Neuronal stem cell (in vitro differentiated cells): ENCODE data around the gene FBXW10.
"Not testable (repeated sequence)": the region's sequence is repeated elsewhere in the genome, so short reads cannot be mapped to it uniquely, and the experiment has no call there.

ENCODE experiments used
- DNase-seq: peaks from one replicate; pipeline ENCODE4 v3.0.0-alpha.2; 2013; ENCODE audit warnings: low spot score
- H2AFZ ChIP-seq: one replicate; pipeline ENCODE4 v1.6.1; 2013; ENCODE audit warnings: mild to moderate bottlenecking, low read length, inconsistent platforms
- H2AK5ac ChIP-seq: 2 replicates; pipeline ENCODE4 v1.6.1; 2013; ENCODE audit warnings: low read depth, mild to moderate bottlenecking, inconsistent platforms, low read length, moderate library complexity, mixed read lengths
- H2BK120ac ChIP-seq: 2 replicates; pipeline ENCODE4 v1.6.1; 2013; ENCODE audit warnings: low read depth, mild to moderate bottlenecking, inconsistent platforms, low read length, moderate library complexity, mixed read lengths
- H2BK12ac ChIP-seq: one replicate; pipeline ENCODE4 v1.6.1; 2013; ENCODE audit warnings: low read length, inconsistent platforms
- H2BK15ac ChIP-seq: 2 replicates; pipeline ENCODE4 v1.6.1; 2013; ENCODE audit warnings: mild to moderate bottlenecking, low read length, inconsistent platforms, mixed read lengths
- H2BK5ac ChIP-seq: one replicate; pipeline ENCODE4 v1.6.1; 2013; ENCODE audit warnings: inconsistent platforms, mild to moderate bottlenecking, low read length, moderate library complexity
- H3K14ac ChIP-seq: one replicate; pipeline ENCODE4 v1.6.1; 2013; ENCODE audit warnings: low read length, inconsistent platforms
- H3K18ac ChIP-seq: 2 replicates; pipeline ENCODE4 v1.6.1; 2013; ENCODE audit warnings: low read length, inconsistent platforms
- H3K23ac ChIP-seq: 2 replicates; pipeline ENCODE4 v1.6.1; 2013; ENCODE audit warnings: low read depth, mild to moderate bottlenecking, mixed read lengths, low read length, inconsistent platforms; ENCODE audit not compliant: poor library complexity
- H3K27ac ChIP-seq: replicated peaks from 3 replicates; pipeline ENCODE4 v1.5.1; 2013; ENCODE audit warnings: low read length, inconsistent platforms
- H3K27me3 ChIP-seq, 3 experiments: 2 replicates each; pipeline ENCODE4 v1.6.1; 2013; ENCODE audit warnings: low read length in 3 of 3, mild to moderate bottlenecking in 2 of 3, inconsistent platforms in 1 of 3, low read depth in 1 of 3, mixed read lengths in 1 of 3, moderate library complexity in 1 of 3; ENCODE audit not compliant: control insufficient read depth in 3 of 3, insufficient read depth in 3 of 3
- H3K36me3 ChIP-seq, 2 donors: replicated peaks in 1 of 2; 2 replicates each; pipeline ENCODE4 v1.6.1; 2013; ENCODE audit warnings: low read length in 2 of 2; ENCODE audit not compliant: control insufficient read depth in 2 of 2, insufficient read depth in 2 of 2
- H3K4ac ChIP-seq: 2 replicates; pipeline ENCODE4 v1.6.1; 2013; ENCODE audit warnings: inconsistent platforms, mild to moderate bottlenecking, low read length, moderate library complexity
- H3K4me1 ChIP-seq, 2 donors: 1 replicate in 1 of 2; 2 replicates in 1 of 2; pipeline ENCODE4 v1.6.1; 2013; ENCODE audit warnings: low read length in 2 of 2, low read depth in 1 of 2; ENCODE audit not compliant: control insufficient read depth in 2 of 2, insufficient read depth in 1 of 2
- H3K4me2 ChIP-seq: one replicate; pipeline ENCODE4 v1.6.1; 2013; ENCODE audit warnings: mild to moderate bottlenecking, low read length, inconsistent platforms; ENCODE audit not compliant: insufficient read depth, poor library complexity, severe bottlenecking
- H3K4me3 ChIP-seq, 2 donors: 2 replicates each; pipeline ENCODE4 v1.5.1; 2013; ENCODE audit warnings: low read length in 2 of 2, mild to moderate bottlenecking in 2 of 2, inconsistent platforms in 1 of 2, moderate library complexity in 1 of 2
- H3K79me1 ChIP-seq: one replicate; pipeline ENCODE4 v1.6.1; 2013; ENCODE audit warnings: low read depth, mild to moderate bottlenecking, inconsistent platforms, low read length, moderate library complexity
- H3K9ac ChIP-seq: one replicate; pipeline ENCODE4 v1.6.1; 2013; ENCODE audit warnings: mild to moderate bottlenecking, low read depth, low read length, inconsistent platforms; ENCODE audit not compliant: poor library complexity
- H3K9me3 ChIP-seq, 2 donors: replicated peaks in 1 of 2; 2 replicates each; pipeline versions ENCODE3 to v1.6.1; 2013; ENCODE audit warnings: low read length in 2 of 2, mild to moderate bottlenecking in 2 of 2, inconsistent platforms in 1 of 2, low read depth in 1 of 2, mixed read lengths in 1 of 2, moderate library complexity in 1 of 2; ENCODE audit not compliant: control insufficient read depth in 2 of 2, insufficient read depth in 1 of 2
- H4K8ac ChIP-seq: one replicate; pipeline ENCODE4 v1.6.1; 2013; ENCODE audit warnings: low read depth, mild to moderate bottlenecking, inconsistent platforms, low read length, moderate library complexity
- H4K91ac ChIP-seq: one replicate; pipeline ENCODE4 v1.6.1; 2013; ENCODE audit warnings: low read length, low read depth, mild to moderate bottlenecking, inconsistent platforms; ENCODE audit not compliant: poor library complexity
- WGBS, 2 donors: extraction: QIAGEN DNeasy Blood & Tissue Kit; methylation state at CpG; one replicate each; pipeline ENCODE4 v1.1.7; 2013; ENCODE audit warnings: missing lambda C conversion rate in 2 of 2, mixed read lengths in 1 of 2; ENCODE audit not compliant: insufficient read length in 2 of 2, insufficient replicate concordance in 1 of 2; ENCODE audit errors: extremely low coverage in 2 of 2; 5-methylcytosine and 5-hydroxymethylcytosine counted together

Gene FBXW10

DNA sequence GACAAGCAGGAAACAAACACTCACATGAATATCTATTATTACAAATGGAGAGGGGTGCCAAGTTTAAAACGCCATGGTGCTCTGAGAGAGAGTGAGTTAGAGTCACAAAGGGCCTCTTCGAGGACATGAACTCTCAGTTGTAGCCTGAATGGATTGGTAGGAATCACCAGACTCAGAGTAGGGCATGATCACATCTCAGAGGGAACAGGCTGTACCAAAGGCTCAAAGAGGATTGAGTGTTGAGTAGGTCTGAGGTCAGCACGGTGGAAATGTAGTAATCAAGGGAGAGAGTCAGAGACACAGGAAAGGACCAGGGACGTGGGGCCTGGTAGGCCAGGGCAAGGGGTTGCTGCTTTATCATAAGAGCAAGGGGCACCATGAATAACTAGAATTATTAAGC lies 10.5 kb upstream of the FBXW10 start:
- not testable (repeated sequence) for H2BK120ac ChIP-seq, H3K4me3 ChIP-seq, H2BK12ac ChIP-seq, H3K79me1 ChIP-seq, H3K9ac ChIP-seq, H4K91ac ChIP-seq, H2BK15ac ChIP-seq, H3K27ac ChIP-seq, H3K4me2 ChIP-seq, H3K4ac ChIP-seq, H3K9me3 ChIP-seq, H2AFZ ChIP-seq, H3K4me1 ChIP-seq, H2BK5ac ChIP-seq, H2AK5ac ChIP-seq, H3K18ac ChIP-seq, H4K8ac ChIP-seq, H3K23ac ChIP-seq, H3K27me3 ChIP-seq, H3K14ac ChIP-seq, DNase-seq, H3K36me3 ChIP-seq
- WGBS, 2 donors, result no CpG with 5 or more reads among the region's 4 CpGs

DNA sequence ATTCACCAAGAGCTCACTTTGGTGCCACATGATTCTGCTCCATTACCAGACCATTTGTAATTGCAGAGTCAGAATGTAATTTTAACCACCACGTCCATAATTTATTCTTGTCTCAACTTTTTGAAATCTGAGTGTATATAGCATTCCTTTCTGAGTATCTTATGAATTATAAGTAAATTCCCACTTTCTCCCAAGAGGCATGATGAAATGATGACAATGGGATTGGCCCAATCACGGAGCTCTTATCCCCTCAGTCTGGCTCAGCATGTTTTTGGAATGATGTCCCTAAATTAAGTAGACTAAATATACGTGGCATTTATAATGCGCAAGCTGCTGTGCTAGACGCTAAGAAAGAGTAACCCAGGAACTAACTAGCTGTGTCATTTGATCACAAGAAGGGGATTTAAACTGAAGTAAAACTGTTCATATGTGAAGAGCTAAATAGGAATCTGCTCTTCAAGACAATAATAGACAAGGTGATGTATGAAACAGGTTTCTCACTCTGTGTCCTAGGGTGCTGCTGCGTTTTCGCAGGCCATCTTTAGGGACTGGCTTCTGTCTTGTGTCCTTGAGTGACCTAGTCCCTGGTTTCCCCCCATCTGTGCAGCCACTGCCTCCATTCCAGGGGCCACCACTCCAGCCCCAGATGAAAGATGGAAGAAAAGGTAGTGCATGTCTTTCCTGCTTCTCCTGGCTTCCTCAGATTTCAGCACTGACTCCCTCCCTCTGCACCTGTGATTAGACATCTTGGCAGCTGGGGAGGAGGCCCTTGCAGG lies 4.0 kb upstream of the FBXW10 start:
- not testable (repeated sequence) for H3K4ac ChIP-seq, H3K23ac ChIP-seq, H2BK12ac ChIP-seq, H2AK5ac ChIP-seq, H4K91ac ChIP-seq, H2BK120ac ChIP-seq, DNase-seq, H3K79me1 ChIP-seq, H3K36me3 ChIP-seq, H3K4me3 ChIP-seq, H2BK5ac ChIP-seq, H3K18ac ChIP-seq, H3K9ac ChIP-seq, H3K27me3 ChIP-seq, H2AFZ ChIP-seq, H3K4me2 ChIP-seq, H3K4me1 ChIP-seq, H3K9me3 ChIP-seq, H3K27ac ChIP-seq, H3K14ac ChIP-seq, H2BK15ac ChIP-seq, H4K8ac ChIP-seq
- WGBS, 2 donors, result no CpG with 5 or more reads among the region's 7 CpGs

GRCh38 chr17:18741228-18741627 lies 2.6 kb upstream of the FBXW10 start:
- not testable (repeated sequence) for H3K14ac ChIP-seq, H3K27ac ChIP-seq, H3K4me2 ChIP-seq, H2AK5ac ChIP-seq, H2BK12ac ChIP-seq, H3K79me1 ChIP-seq, H3K23ac ChIP-seq, H2AFZ ChIP-seq, H3K4me3 ChIP-seq, H3K9me3 ChIP-seq, H2BK5ac ChIP-seq, H3K9ac ChIP-seq, H4K8ac ChIP-seq, H3K4me1 ChIP-seq, H2BK120ac ChIP-seq, H3K27me3 ChIP-seq, H4K91ac ChIP-seq, H3K18ac ChIP-seq, DNase-seq, H3K4ac ChIP-seq, H3K36me3 ChIP-seq, H2BK15ac ChIP-seq
- WGBS, 2 donors, result no CpG with 5 or more reads among the region's 6 CpGs

DNA sequence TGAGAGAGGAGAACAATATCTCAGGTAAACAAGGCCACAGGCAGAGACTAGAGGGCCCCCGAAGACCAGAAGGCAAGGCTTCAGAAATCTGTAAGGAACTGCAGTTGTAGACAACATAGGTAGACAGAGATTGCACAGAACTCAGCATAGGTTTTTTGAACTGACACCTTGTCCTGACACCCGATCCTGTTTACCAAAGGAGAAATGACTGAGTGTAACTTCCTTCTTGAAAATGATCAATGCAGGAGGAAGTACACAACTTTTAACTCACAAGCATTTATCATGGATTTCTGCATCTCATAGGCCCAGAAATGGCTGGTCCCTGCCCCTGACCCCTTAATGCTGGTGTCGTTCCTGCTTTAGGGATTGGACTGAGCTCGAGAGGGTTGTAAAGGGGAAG lies 872 bp downstream of the FBXW10 start:
- WGBS, 2 donors, result no CpG with 5 or more reads among the region's 4 CpGs
- not testable (repeated sequence) for H3K9ac ChIP-seq, H2AK5ac ChIP-seq, H3K27me3 ChIP-seq, H3K4ac ChIP-seq, H3K79me1 ChIP-seq, H3K4me3 ChIP-seq, H2BK120ac ChIP-seq, DNase-seq, H3K14ac ChIP-seq, H3K18ac ChIP-seq, H3K4me2 ChIP-seq, H3K4me1 ChIP-seq, H3K36me3 ChIP-seq, H2BK5ac ChIP-seq, H2BK15ac ChIP-seq, H3K27ac ChIP-seq, H3K9me3 ChIP-seq, H4K8ac ChIP-seq, H4K91ac ChIP-seq, H2BK12ac ChIP-seq, H3K23ac ChIP-seq
- peak overlapping the region; percentile 61 for H2AFZ ChIP-seq
